Endothelial cell of umbilical vein (primary cell): ENCODE results near the gene SDC1. TPM values are rescaled to one million over a fixed set of nuclear protein-coding genes. Genes with fewer than 3 reads are reported as not detected.

Experiments
- BruUV-seq: library from RNA; stranded (reverse); fragments of 400-500 nt; replicated peaks from 2 replicates; lab custom pipeline; 2021; lab: Mats Ljungman, UMichigan
- CTCF ChIA-PET: fragments of 300-600, 350-600 bp; sonication (Branson Sonifier 250); formaldehyde crosslinking; loops from one replicate; lab custom pipeline; 2021; ENCODE audit warnings: antibody characterized with exemption, inconsistent platforms; lab: Charles Lee
- POLR2A ChIA-PET: fragments of 300-600, 350-600 bp; sonication (Branson Sonifier 250); formaldehyde crosslinking; loops from one replicate; lab custom pipeline; 2021; ENCODE audit warnings: antibody characterized with exemption, inconsistent platforms; lab: Charles Lee
- DNase-seq: peaks from one replicate; pipeline ENCODE4 v3.0.0-alpha.2; 2011; ENCODE audit warnings: low read depth, low spot score
- FAIRE-seq: peaks from 2 replicates; lab custom pipeline; 2011; peaks lifted over from hg19 to GRCh38; lab: Jason Lieb, UNC
- H2AFZ ChIP-seq: 2 replicates; pipeline ENCODE4 v1.6.0; 2012; ENCODE audit warnings: low read depth, low read length, control low read depth, inconsistent platforms
- H3K27ac ChIP-seq: 2 replicates; pipeline ENCODE4 v1.5.1; 2011; ENCODE audit warnings: low read depth, mild to moderate bottlenecking, control low read depth, low read length, moderate library complexity; ENCODE audit not compliant: insufficient read depth
- H3K27me3 ChIP-seq, 2 experiments: 2 replicates each; pipeline versions ENCODE4 v1.6.0 to v1.6.1; 2011; ENCODE audit warnings: low read length in 2 of 2, mixed read lengths in 1 of 2; ENCODE audit not compliant: control insufficient read depth in 2 of 2, insufficient read depth in 2 of 2
- H3K36me3 ChIP-seq, 2 experiments: 2 replicates in 1 of 2; 3 replicates in 1 of 2; pipeline ENCODE4 v1.5.1; 2011; ENCODE audit warnings: low read length in 2 of 2, mild to moderate bottlenecking in 1 of 2, moderate library complexity in 1 of 2; ENCODE audit not compliant: control insufficient read depth in 2 of 2, insufficient read depth in 2 of 2; ENCODE audit errors: extremely low read depth in 1 of 2
- H3K4me1 ChIP-seq: 3 replicates; pipeline ENCODE4 v1.5.1; 2011; ENCODE audit warnings: mild to moderate bottlenecking, low read length; ENCODE audit not compliant: control insufficient read depth, insufficient read depth; ENCODE audit errors: extremely low read depth
- H3K4me2 ChIP-seq: 2 replicates; pipeline ENCODE4 v1.6.1; 2011; ENCODE audit warnings: low read length, control low read depth, mixed read lengths; ENCODE audit not compliant: insufficient read depth
- H3K4me3 ChIP-seq, 3 experiments: fragments of 200-600 bp in 1 of 3; sonication (generic), shearing (Covaris generic) in 1 of 3; replicated peaks in 1 of 3; 2 replicates each; pipeline ENCODE4 v1.5.1; 2011 to 2016; ENCODE audit warnings: control low read depth in 3 of 3, low read length in 3 of 3, mild to moderate bottlenecking in 2 of 3, inconsistent platforms in 1 of 3, low read depth in 1 of 3, moderate library complexity in 1 of 3; ENCODE audit not compliant: insufficient read depth in 1 of 3
- H3K79me2 ChIP-seq: 2 replicates; pipeline ENCODE4 v1.6.0; 2012; ENCODE audit warnings: low read length, inconsistent platforms; ENCODE audit not compliant: control insufficient read depth, insufficient read depth
- H3K9ac ChIP-seq: replicated peaks from 2 replicates; pipeline ENCODE3; 2011; ENCODE audit warnings: low read length, control low read depth; ENCODE audit not compliant: insufficient read depth; ENCODE audit errors: extremely low read depth
- H3K9me1 ChIP-seq: replicated peaks from 3 replicates; pipeline ENCODE4 v1.6.0; 2011; ENCODE audit warnings: mild to moderate bottlenecking, low read length; ENCODE audit not compliant: control insufficient read depth, insufficient read depth; ENCODE audit errors: extremely low read depth
- H3K9me3 ChIP-seq: replicated peaks from 2 replicates; pipeline ENCODE4 v1.5.1; 2012; ENCODE audit warnings: low read length, inconsistent platforms; ENCODE audit not compliant: control insufficient read depth, insufficient read depth
- H4K20me1 ChIP-seq: replicated peaks from 2 replicates; pipeline ENCODE3; 2011; ENCODE audit warnings: mild to moderate bottlenecking, low read length; ENCODE audit not compliant: control insufficient read depth, insufficient read depth; ENCODE audit errors: extremely low read depth
- EZH2 ChIP-seq: IDR thresholded peaks from 2 replicates; pipeline ENCODE4 v1.6.1; 2012; ENCODE audit warnings: borderline replicate concordance, low read depth, mild to moderate bottlenecking, moderate library complexity, low read length, inconsistent platforms; ENCODE audit not compliant: severe bottlenecking
- FOS ChIP-seq: IDR thresholded peaks from 2 replicates; pipeline ENCODE4 v1.6.1; 2011; ENCODE audit warnings: mild to moderate bottlenecking, low read length, moderate library complexity, borderline replicate concordance; ENCODE audit not compliant: insufficient read depth
- GATA2 ChIP-seq: IDR thresholded peaks from 2 replicates; pipeline ENCODE4 v1.7.0; 2011; ENCODE audit warnings: low read depth, mild to moderate bottlenecking, moderate library complexity, mixed read lengths, low read length; ENCODE audit not compliant: insufficient read length, insufficient read depth
- JUN ChIP-seq: IDR thresholded peaks from 2 replicates; pipeline ENCODE4 v1.6.1; 2011; ENCODE audit warnings: borderline replicate concordance, low read depth; ENCODE audit not compliant: insufficient read length, insufficient read depth
- MYC ChIP-seq: IDR thresholded peaks from one replicate; pipeline ENCODE4 v1.6.1; 2011; ENCODE audit warnings: mild to moderate bottlenecking, low read depth, low read length
- POLR2A ChIP-seq: IDR thresholded peaks from 2 replicates; pipeline ENCODE4 v1.6.1; 2012; ENCODE audit warnings: low read depth, mild to moderate bottlenecking, control low read depth, low read length
- POLR2AphosphoS5 ChIP-seq: IDR thresholded peaks from 2 replicates; pipeline ENCODE4 v1.6.1; 2012; ENCODE audit warnings: low read depth, mild to moderate bottlenecking, control low read depth, low read length, moderate library complexity; ENCODE audit not compliant: insufficient read depth
- dilution Hi-C: fragments of 300-500 bp; cut with MboI; formaldehyde crosslinking; loops from one replicate; pipeline ENCODE4 v1.15.0; 2019; ENCODE audit warnings: low sequenced_read_pairs; ENCODE audit not compliant: extremely low pct_ligation_motif_present
- intact Hi-C: fragments of 100-400 bp; cut with micrococcal nuclease; formaldehyde crosslinking; loops from one replicate; pipeline ENCODE4 v1.10.0; 2022
- polyA plus RNA-seq, 4 experiments: library from polyadenylated mRNA; depleted of rRNA in 3 of 4; stranded (reverse) in 3 of 4; unstranded in 1 of 4; fragments of >200 nt; gene quantifications; 2 replicates each; pipeline versions ENCODE4 v1.2.1 to v1.2.3, GENCODE V29; 2011 to 2012; ENCODE audit warnings: missing spikeins in 1 of 4
- total RNA-seq: library from RNA; stranded (reverse); gene quantifications from 2 replicates; pipeline ENCODE4 v1.2.3, GENCODE V29; 2021
- TF ChIP-seq, protein P1 (sequence below): IDR thresholded peaks from 2 replicates; pipeline ENCODE4 v1.6.1; 2011; ENCODE audit not compliant: insufficient read depth, insufficient read length
- TF ChIP-seq, protein P2 (sequence below), 2 donors: IDR thresholded peaks; 1 replicate in 1 of 2; 2 replicates in 1 of 2; pipeline ENCODE4 v1.5.1; 2011; ENCODE audit warnings: low read length in 2 of 2, mild to moderate bottlenecking in 2 of 2, moderate library complexity in 2 of 2, control low read depth in 1 of 2, inconsistent platforms in 1 of 2, low read depth in 1 of 2; ENCODE audit not compliant: insufficient read depth in 1 of 2; ENCODE audit errors: extremely low read depth in 1 of 2

The SDC1 gene
- total and polyA plus RNA-seq, 2 donors (not counting 3 experiments of a cell fraction or from before 2014, with no cell fraction given): 3.2 to 4.0 TPM

DNA sequence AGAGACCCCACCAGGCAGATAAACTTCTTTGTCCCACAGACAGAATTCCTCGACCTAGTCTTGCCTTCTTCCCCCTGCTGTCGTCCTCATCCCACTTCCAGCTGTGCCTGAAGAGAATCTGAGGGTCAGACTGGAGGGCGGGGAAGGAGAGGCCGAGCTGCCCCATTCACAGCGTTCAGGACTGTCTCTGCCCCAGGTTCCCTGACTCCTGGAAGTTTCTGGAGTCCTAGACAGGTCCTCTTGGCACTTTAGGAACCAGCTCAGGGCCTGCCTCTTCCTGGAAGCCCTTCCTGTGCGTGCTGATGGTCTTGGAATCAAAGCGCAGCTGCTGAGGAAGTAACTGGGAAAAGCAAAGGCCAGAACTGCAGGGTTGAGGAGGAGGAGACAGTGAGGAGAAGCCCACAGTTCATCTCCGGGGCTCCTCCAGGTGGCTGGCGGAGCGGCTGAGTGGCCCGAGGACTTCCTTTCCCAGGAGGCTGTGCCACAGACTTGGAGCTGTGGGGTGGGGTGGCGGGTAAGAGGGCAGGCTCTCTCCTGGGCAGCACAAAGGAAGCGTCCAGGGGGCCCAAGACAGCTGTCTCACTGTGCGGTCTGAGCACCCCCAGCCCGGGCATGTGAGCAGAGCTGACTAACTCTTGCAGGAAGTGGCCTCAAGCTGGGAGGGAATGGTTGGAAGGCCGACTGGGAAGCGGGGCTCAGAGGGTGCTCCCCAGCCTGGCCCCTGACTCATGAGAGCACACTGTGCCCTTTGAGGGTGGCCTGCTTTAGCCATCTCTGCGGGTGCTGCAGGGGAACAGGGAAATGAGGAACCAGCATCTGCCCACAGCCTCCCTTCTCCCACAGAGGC is 39.5 kb downstream of the SDC1 start:
- CTCF ChIA-PET: interaction anchor here (0.8 to 1.6 kb wide), 6 partner anchors 8 to 52 kb away, joined by 3 to 6 read pairs (median 3); no protein-coding TSS in a partner anchor
- Histone ChIP-seq H3K9me3 (no peaks in the 10 kb centered on the region), H3K27ac (no peak overlapping the region), H4K20me1 (no peaks in the 10 kb centered on the region), H3K4me2 (no peak overlapping the region), H3K27me3 (no peaks in the 10 kb centered on the region), H3K9me1 (no peaks in the 10 kb centered on the region), H3K9ac (no peak overlapping the region), H2AFZ (peak overlapping the region; percentile 41), H3K4me3 (no peak overlapping the region), H3K79me2 (no peaks in the 10 kb centered on the region), H3K4me1 (no peaks in the 10 kb centered on the region), H3K36me3 (no peaks in the 10 kb centered on the region)
- intact Hi-C loops: no loop called here
- no TSS peak for BruUV-seq
- POLR2A ChIA-PET: no interaction called here
- DNase-seq (peak; percentile 16), FAIRE-seq (no peak)
- TF ChIP-seq, protein P1, sequence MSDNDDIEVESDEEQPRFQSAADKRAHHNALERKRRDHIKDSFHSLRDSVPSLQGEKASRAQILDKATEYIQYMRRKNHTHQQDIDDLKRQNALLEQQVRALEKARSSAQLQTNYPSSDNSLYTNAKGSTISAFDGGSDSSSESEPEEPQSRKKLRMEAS: no peak
- TF ChIP-seq POLR2AphosphoS5 (no peak), POLR2A (no peak), EZH2 (no peak), MYC (no peak), JUN (no peak), GATA2 (no peak), FOS (no peak)
- TF ChIP-seq, protein P2, sequence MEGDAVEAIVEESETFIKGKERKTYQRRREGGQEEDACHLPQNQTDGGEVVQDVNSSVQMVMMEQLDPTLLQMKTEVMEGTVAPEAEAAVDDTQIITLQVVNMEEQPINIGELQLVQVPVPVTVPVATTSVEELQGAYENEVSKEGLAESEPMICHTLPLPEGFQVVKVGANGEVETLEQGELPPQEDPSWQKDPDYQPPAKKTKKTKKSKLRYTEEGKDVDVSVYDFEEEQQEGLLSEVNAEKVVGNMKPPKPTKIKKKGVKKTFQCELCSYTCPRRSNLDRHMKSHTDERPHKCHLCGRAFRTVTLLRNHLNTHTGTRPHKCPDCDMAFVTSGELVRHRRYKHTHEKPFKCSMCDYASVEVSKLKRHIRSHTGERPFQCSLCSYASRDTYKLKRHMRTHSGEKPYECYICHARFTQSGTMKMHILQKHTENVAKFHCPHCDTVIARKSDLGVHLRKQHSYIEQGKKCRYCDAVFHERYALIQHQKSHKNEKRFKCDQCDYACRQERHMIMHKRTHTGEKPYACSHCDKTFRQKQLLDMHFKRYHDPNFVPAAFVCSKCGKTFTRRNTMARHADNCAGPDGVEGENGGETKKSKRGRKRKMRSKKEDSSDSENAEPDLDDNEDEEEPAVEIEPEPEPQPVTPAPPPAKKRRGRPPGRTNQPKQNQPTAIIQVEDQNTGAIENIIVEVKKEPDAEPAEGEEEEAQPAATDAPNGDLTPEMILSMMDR (IDR thresholded peaks at IDR 0.05; ENCODE audit: extremely low read depth in 1 of 2, insufficient read depth in 1 of 2, low read depth in 1 of 2, low read length in 2 of 2): no peak
- dilution Hi-C loops: no loop called here
